ENCODE data around the gene PROSER1.

DNA sequence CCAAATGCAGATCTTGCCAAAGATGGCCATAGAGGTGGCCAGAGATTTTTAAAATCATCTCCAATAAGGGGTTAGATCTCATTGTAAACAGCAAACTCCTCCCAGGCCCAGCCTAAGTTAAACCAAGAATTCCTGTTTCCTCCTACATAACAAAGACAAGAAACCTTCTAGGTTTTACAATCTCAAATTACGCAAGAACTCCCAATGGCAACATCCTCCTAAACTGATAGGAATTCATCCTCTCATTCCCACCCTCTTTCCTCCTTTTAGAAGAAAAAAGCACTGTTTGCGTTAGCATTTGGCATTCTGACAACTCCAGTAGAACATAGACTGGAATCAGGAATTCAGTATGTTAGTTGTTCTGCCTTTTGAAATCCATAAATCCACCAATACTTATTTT, 14.6 kb downstream of the PROSER1 start:
- TF ChIP-seq ISL1 (CRISPR knock-in tag; IDR thresholded peaks at IDR 0.05) (no peak), TCF4 (CRISPR knock-in tag; IDR thresholded peaks at IDR 0.05; ENCODE audit: borderline replicate concordance) (no peak), ESRRG (CRISPR knock-in tag; IDR thresholded peaks at IDR 0.05) (no peak), ZFP3 (CRISPR knock-in tag; IDR thresholded peaks at IDR 0.05) (no peak), ZNF8 (CRISPR knock-in tag; IDR thresholded peaks at IDR 0.05) (no peak), ZC3H10 (CRISPR knock-in tag; IDR thresholded peaks at IDR 0.05) (no peak), OSR1 (CRISPR knock-in tag; IDR thresholded peaks at IDR 0.05) (no peak), ZNF70 (CRISPR knock-in tag; IDR thresholded peaks at IDR 0.05) (no peak), GLIS3 (CRISPR knock-in tag; IDR thresholded peaks at IDR 0.05) (no peak), ARNTL (CRISPR knock-in tag; IDR thresholded peaks at IDR 0.05; ENCODE audit: borderline replicate concordance, low read depth) (no peak), BACH2 (CRISPR knock-in tag; IDR thresholded peaks at IDR 0.05; ENCODE audit: borderline replicate concordance) (no peak)
- TF ChIP-seq, protein P1, sequence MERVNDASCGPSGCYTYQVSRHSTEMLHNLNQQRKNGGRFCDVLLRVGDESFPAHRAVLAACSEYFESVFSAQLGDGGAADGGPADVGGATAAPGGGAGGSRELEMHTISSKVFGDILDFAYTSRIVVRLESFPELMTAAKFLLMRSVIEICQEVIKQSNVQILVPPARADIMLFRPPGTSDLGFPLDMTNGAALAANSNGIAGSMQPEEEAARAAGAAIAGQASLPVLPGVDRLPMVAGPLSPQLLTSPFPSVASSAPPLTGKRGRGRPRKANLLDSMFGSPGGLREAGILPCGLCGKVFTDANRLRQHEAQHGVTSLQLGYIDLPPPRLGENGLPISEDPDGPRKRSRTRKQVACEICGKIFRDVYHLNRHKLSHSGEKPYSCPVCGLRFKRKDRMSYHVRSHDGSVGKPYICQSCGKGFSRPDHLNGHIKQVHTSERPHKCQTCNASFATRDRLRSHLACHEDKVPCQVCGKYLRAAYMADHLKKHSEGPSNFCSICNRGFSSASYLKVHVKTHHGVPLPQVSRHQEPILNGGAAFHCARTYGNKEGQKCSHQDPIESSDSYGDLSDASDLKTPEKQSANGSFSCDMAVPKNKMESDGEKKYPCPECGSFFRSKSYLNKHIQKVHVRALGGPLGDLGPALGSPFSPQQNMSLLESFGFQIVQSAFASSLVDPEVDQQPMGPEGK (CRISPR knock-in tag; IDR thresholded peaks at IDR 0.05; ENCODE audit: borderline replicate concordance), result no peak
- TF ChIP-seq, protein P2, sequence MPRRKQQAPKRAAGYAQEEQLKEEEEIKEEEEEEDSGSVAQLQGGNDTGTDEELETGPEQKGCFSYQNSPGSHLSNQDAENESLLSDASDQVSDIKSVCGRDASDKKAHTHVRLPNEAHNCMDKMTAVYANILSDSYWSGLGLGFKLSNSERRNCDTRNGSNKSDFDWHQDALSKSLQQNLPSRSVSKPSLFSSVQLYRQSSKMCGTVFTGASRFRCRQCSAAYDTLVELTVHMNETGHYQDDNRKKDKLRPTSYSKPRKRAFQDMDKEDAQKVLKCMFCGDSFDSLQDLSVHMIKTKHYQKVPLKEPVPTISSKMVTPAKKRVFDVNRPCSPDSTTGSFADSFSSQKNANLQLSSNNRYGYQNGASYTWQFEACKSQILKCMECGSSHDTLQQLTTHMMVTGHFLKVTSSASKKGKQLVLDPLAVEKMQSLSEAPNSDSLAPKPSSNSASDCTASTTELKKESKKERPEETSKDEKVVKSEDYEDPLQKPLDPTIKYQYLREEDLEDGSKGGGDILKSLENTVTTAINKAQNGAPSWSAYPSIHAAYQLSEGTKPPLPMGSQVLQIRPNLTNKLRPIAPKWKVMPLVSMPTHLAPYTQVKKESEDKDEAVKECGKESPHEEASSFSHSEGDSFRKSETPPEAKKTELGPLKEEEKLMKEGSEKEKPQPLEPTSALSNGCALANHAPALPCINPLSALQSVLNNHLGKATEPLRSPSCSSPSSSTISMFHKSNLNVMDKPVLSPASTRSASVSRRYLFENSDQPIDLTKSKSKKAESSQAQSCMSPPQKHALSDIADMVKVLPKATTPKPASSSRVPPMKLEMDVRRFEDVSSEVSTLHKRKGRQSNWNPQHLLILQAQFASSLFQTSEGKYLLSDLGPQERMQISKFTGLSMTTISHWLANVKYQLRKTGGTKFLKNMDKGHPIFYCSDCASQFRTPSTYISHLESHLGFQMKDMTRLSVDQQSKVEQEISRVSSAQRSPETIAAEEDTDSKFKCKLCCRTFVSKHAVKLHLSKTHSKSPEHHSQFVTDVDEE (CRISPR knock-in tag; IDR thresholded peaks at IDR 0.05), result no peak
- TF ChIP-seq, protein P3, sequence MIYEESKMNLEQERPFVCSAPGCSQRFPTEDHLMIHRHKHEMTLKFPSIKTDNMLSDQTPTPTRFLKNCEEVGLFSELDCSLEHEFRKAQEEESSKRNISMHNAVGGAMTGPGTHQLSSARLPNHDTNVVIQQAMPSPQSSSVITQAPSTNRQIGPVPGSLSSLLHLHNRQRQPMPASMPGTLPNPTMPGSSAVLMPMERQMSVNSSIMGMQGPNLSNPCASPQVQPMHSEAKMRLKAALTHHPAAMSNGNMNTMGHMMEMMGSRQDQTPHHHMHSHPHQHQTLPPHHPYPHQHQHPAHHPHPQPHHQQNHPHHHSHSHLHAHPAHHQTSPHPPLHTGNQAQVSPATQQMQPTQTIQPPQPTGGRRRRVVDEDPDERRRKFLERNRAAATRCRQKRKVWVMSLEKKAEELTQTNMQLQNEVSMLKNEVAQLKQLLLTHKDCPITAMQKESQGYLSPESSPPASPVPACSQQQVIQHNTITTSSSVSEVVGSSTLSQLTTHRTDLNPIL (CRISPR knock-in tag; IDR thresholded peaks at IDR 0.05; ENCODE audit: low read depth), result no peak

Measured in SK-N-SH treated with all-trans-retinoic acid at 6 μM for 48 hours (cell line).